GM06990 (cell line): ENCODE results near the gene SS18.

ENCODE experiments used
- DNase-seq: peaks from one replicate; pipeline ENCODE4 v3.0.0-alpha.2; 2011; ENCODE audit not compliant: insufficient read length; ENCODE audit errors: extremely low read depth
- H3K27me3 ChIP-seq: replicated peaks from 2 replicates; pipeline ENCODE4 v1.6.0; 2011; ENCODE audit warnings: low read length; ENCODE audit not compliant: control insufficient read depth, insufficient read depth
- H3K36me3 ChIP-seq: 2 replicates; pipeline ENCODE4 v1.5.1; 2011; ENCODE audit warnings: low read length; ENCODE audit not compliant: control insufficient read depth, insufficient read depth
- H3K4me3 ChIP-seq: replicated peaks from 2 replicates; pipeline ENCODE4 v1.5.1; 2011; ENCODE audit warnings: low read depth, mild to moderate bottlenecking, control low read depth, low read length
- CTCF ChIP-seq: IDR thresholded peaks from 2 replicates; pipeline ENCODE4 v1.5.1; 2011; ENCODE audit warnings: low read length, control low read depth, mild to moderate bottlenecking, inconsistent platforms; ENCODE audit not compliant: insufficient read depth, poor library complexity, severe bottlenecking

The SS18 gene

GRCh38 chr18:26008096-26008495 is 82.3 kb downstream of the SS18 start:
- DNase-seq, result no peak
- Histone ChIP-seq H3K36me3 (no peaks in the 10 kb centered on the region; the same call in 1 of the 2 replicates), H3K27me3 (no peaks in the 10 kb centered on the region), H3K4me3 (no peak overlapping the region)
- TF ChIP-seq CTCF, result no peak

GRCh38 chr18:26005950-26006349 is 84.5 kb downstream of the SS18 start:
- Histone ChIP-seq H3K4me3 (no peak overlapping the region), H3K27me3 (no peaks in the 10 kb centered on the region), H3K36me3 (no peaks in the 10 kb centered on the region)
- DNase-seq, result no peak
- no peak for TF ChIP-seq CTCF

- Histone ChIP-seq H3K36me3 (no peaks in the 10 kb centered on the region), H3K4me3 (no peak overlapping the region), H3K27me3 (no peaks in the 10 kb centered on the region)
- no peak for DNase-seq
- no peak for TF ChIP-seq CTCF
Observed at GRCh38 chr18:26004832-26005231, 85.6 kb downstream of the SS18 start.

- no peaks in the 10 kb centered on the region for H3K36me3 ChIP-seq
- no peak for DNase-seq
- TF ChIP-seq CTCF, result no peak
- H3K4me3 ChIP-seq, result no peak overlapping the region
- H3K27me3 ChIP-seq, result no peaks in the 10 kb centered on the region
Observed at GRCh38 chr18:26003817-26004216, 86.6 kb downstream of the SS18 start.

- DNase-seq, result no peak
- Histone ChIP-seq H3K36me3 (no peaks in the 10 kb centered on the region), H3K4me3 (no peak overlapping the region), H3K27me3 (no peaks in the 10 kb centered on the region)
- TF ChIP-seq CTCF, result no peak
Observed at GRCh38 chr18:26003356-26003755, 87.1 kb downstream of the SS18 start.

- Histone ChIP-seq H3K4me3 (no peak overlapping the region), H3K36me3 (no peaks in the 10 kb centered on the region), H3K27me3 (no peaks in the 10 kb centered on the region)
- TF ChIP-seq CTCF, result no peak
- no peak for DNase-seq
Observed at GRCh38 chr18:26002375-26002910, 88.0 kb downstream of the SS18 start.
